ENCODE data around the gene UCN2.

Gene UCN2

GRCh38 chr3:48563382-48563918, at the start of gene UCN2:
TSS of gene UCN2 (minus strand) at chr3:48563781. CDS start at chr3:48563124, 657 bp downstream.
- FAIRE-seq: peak; percentile 46
- no peak for DNase-seq (ENCODE audit: low spot score)

GRCh38 chr3:48612309-48612708, 48.7 kb upstream of the UCN2 start:
- FAIRE-seq: no peak
- DNase-seq (ENCODE audit: low spot score): no peak

- FAIRE-seq (peak; percentile 99), DNase-seq (ENCODE audit: low spot score) (peak; percentile 98)
Observed at GRCh38 chr3:48609088-48610005, 45.8 kb upstream of the UCN2 start, which contains the start of gene UQCRC1. TSS of gene UQCRC1 (minus strand) at chr3:48609646. CDS start at chr3:48609620, 26 bp downstream.

- no peak for FAIRE-seq
- no peak for DNase-seq (ENCODE audit: low spot score)
Observed at GRCh38 chr3:48607519-48607918, 43.9 kb upstream of the UCN2 start.

GRCh38 chr3:48601622-48601994, 38.0 kb upstream of the UCN2 start:
- FAIRE-seq: no peak

GRCh38 chr3:48600711-48601621, 37.4 kb upstream of the UCN2 start:
- FAIRE-seq (peak; percentile 53), DNase-seq (ENCODE audit: low spot score) (no peak)

More at GRCh38 chr3:48601622-48601994, 38.0 kb upstream of the UCN2 start:
- no peak for DNase-seq (ENCODE audit: low spot score)

- peak; percentile 13 for FAIRE-seq
- DNase-seq (ENCODE audit: low spot score): no peak
Observed at GRCh38 chr3:48599509-48600285, 36.1 kb upstream of the UCN2 start.

GRCh38 chr3:48599077-48599501, 35.5 kb upstream of the UCN2 start:
- DNase-seq (ENCODE audit: low spot score): no peak
- FAIRE-seq: no peak

GRCh38 chr3:48598323-48599076, 34.9 kb upstream of the UCN2 start:
- FAIRE-seq (no peak), DNase-seq (ENCODE audit: low spot score) (peak; percentile 45)

- FAIRE-seq (peak; percentile 9), DNase-seq (ENCODE audit: low spot score) (no peak)
Observed at GRCh38 chr3:48597408-48597800, 33.8 kb upstream of the UCN2 start.

- DNase-seq (ENCODE audit: low spot score) (no peak), FAIRE-seq (no peak)
Observed at GRCh38 chr3:48596676-48597407, 33.3 kb upstream of the UCN2 start.

- DNase-seq (ENCODE audit: low spot score) (no peak), FAIRE-seq (peak; percentile 5)
Observed at GRCh38 chr3:48596157-48596556, 32.6 kb upstream of the UCN2 start.

GRCh38 chr3:48595526-48596121, 32.0 kb upstream of the UCN2 start:
- DNase-seq (ENCODE audit: low spot score): peak; percentile 86
- peak; percentile 72 for FAIRE-seq

- FAIRE-seq (no peak), DNase-seq (ENCODE audit: low spot score) (no peak)
Observed at GRCh38 chr3:48595075-48595525, 31.5 kb upstream of the UCN2 start, which contains the start of gene COL7A1. TSS of gene COL7A1 (minus strand) at chr3:48595329. CDS start at chr3:48595159, 170 bp downstream.

- DNase-seq (ENCODE audit: low spot score) (no peak), FAIRE-seq (no peak)
Observed at GRCh38 chr3:48594417-48595049, 31.0 kb upstream of the UCN2 start.

GRCh38 chr3:48593337-48593736, 29.8 kb upstream of the UCN2 start:
- DNase-seq (ENCODE audit: low spot score) (no peak), FAIRE-seq (no peak)

GRCh38 chr3:48592519-48593087, 29.0 kb upstream of the UCN2 start:
- FAIRE-seq (no peak), DNase-seq (ENCODE audit: low spot score) (no peak)

All from urothelium cell line (cell line).